Measurements from ENCODE around the gene ESF1.

- TF ChIP-seq LEF1 (IDR thresholded peaks at IDR 0.05; ENCODE audit: borderline replicate concordance) (no peak), ELF4 (IDR thresholded peaks at IDR 0.05) (no peak), SP1 (IDR thresholded peaks at IDR 0.05) (no peak), HDGF (IDR thresholded peaks at IDR 0.05; ENCODE audit: borderline replicate concordance) (no peak), BHLHE40 (IDR thresholded peaks at IDR 0.05; ENCODE audit: borderline replicate concordance) (no peak), ARNT (IDR thresholded peaks at IDR 0.05) (no peak), SUZ12 (IDR thresholded peaks at IDR 0.05) (no peak), PKNOX1 (IDR thresholded peaks at IDR 0.05) (no peak), FOXM1 (IDR thresholded peaks at IDR 0.05; ENCODE audit: borderline replicate concordance) (no peak), NFRKB (IDR thresholded peaks at IDR 0.05) (no peak), FOXK2 (IDR thresholded peaks at IDR 0.05) (no peak), L3MBTL2 (conservative IDR thresholded peaks at IDR 0.05) (no peak), TARDBP (IDR thresholded peaks at IDR 0.05) (no peak)
These were observed 112.0 kb downstream of the ESF1 start for GRCh38 chr20:13672690-13673089.

Measured in HEK293T (cell line).